Stimulated activated CD8-positive, alpha-beta memory T cell treated with anti-CD3 and anti-CD28 coated beads, Interleukin-2, amount 100 ng/mL, for 1 hour (primary cell): ENCODE results near the gene ZYG11A.
A peak's percentile ranks its signal among the peaks of the same experiment; 100 is the strongest.
"Not testable (repeated sequence)": the region's sequence is repeated elsewhere in the genome, so short reads cannot be mapped to it uniquely, and the experiment has no call there.

Experiments
- DNase-seq, 2 donors: peaks; one replicate each; pipeline ENCODE4 v3.0.0-alpha.2; 2020; ENCODE audit warnings: low read depth in 2 of 2

The ZYG11A gene

GRCh38 chr1:52842643-52843310, at the start of gene ZYG11A:
TSS of gene ZYG11A (plus strand) at chr1:52842760. CDS start at chr1:52842884, 124 bp downstream.
- DNase-seq: peak; percentile 15 to 20

GRCh38 chr1:52793717-52794116, 48.8 kb upstream of the ZYG11A start:
- not testable (repeated sequence) for DNase-seq

- no peak for DNase-seq
These were observed 47.1 kb upstream of the ZYG11A start for GRCh38 chr1:52795464-52795863.

- DNase-seq: no peak
These were observed 44.2 kb upstream of the ZYG11A start for GRCh38 chr1:52798331-52798730.

- no peak for DNase-seq
These were observed 41.5 kb upstream of the ZYG11A start for GRCh38 chr1:52801011-52801410.

GRCh38 chr1:52804083-52804482, 38.5 kb upstream of the ZYG11A start:
- not testable (repeated sequence) for DNase-seq

GRCh38 chr1:52814465-52814864, 28.1 kb upstream of the ZYG11A start:
- DNase-seq: no peak

- DNase-seq: not testable (repeated sequence)
These were observed 21.7 kb upstream of the ZYG11A start for GRCh38 chr1:52820830-52821229.

GRCh38 chr1:52825868-52826267, 16.7 kb upstream of the ZYG11A start:
- no peak for DNase-seq

GRCh38 chr1:52834798-52835197, 7.8 kb upstream of the ZYG11A start:
- no peak for DNase-seq

- DNase-seq: no peak
These were observed 6.5 kb upstream of the ZYG11A start for GRCh38 chr1:52836035-52836434.

GRCh38 chr1:52839175-52839574, 3.4 kb upstream of the ZYG11A start:
- DNase-seq: not testable (repeated sequence)

GRCh38 chr1:52845119-52845518, 2.6 kb downstream of the ZYG11A start:
- not testable (repeated sequence) for DNase-seq

- no peak for DNase-seq
These were observed 5.9 kb downstream of the ZYG11A start for GRCh38 chr1:52848423-52848822.

- DNase-seq: no peak
These were observed 8.4 kb downstream of the ZYG11A start for GRCh38 chr1:52850951-52851350.

- DNase-seq: no peak
These were observed 10.3 kb downstream of the ZYG11A start for GRCh38 chr1:52852854-52853253.

GRCh38 chr1:52855584-52855983, 13.0 kb downstream of the ZYG11A start:
- DNase-seq: no peak

- no peak for DNase-seq
These were observed 13.5 kb downstream of the ZYG11A start for GRCh38 chr1:52856026-52856425.

GRCh38 chr1:52857443-52857842, 14.9 kb downstream of the ZYG11A start:
- no peak for DNase-seq

GRCh38 chr1:52862666-52863458, 20.3 kb downstream of the ZYG11A start:
- DNase-seq: no peak

GRCh38 chr1:52867087-52867863, 24.7 kb downstream of the ZYG11A start:
- no peak for DNase-seq

GRCh38 chr1:52869727-52870126, 27.2 kb downstream of the ZYG11A start:
- not testable (repeated sequence) for DNase-seq
